H1 (cell line): Measurements from ENCODE around the gene GNLY. TPM values are rescaled to one million over a fixed set of nuclear protein-coding genes. Genes with fewer than 3 reads are reported as not detected.

Source experiments
- CTCF ChIA-PET: fragments of 300-600 bp; sonication (Branson Sonifier 250); formaldehyde crosslinking; loops from one replicate; lab custom pipeline; 2021; ENCODE audit not compliant: partially characterized antibody; lab: Charles Lee
- POLR2A ChIA-PET: fragments of 300-600 bp; sonication (Branson Sonifier 250); formaldehyde crosslinking; loops from one replicate; lab custom pipeline; 2021; ENCODE audit warnings: inconsistent platforms; ENCODE audit not compliant: partially characterized antibody; lab: Charles Lee
- DNase-seq, 2 experiments: peaks; one replicate each; pipeline versions ENCODE4 v3.0.0 to v3.0.0-alpha.2; 2010 to 2022; ENCODE audit warnings: low spot score in 2 of 2, low read depth in 1 of 2, mixed read lengths in 1 of 2
- FAIRE-seq: peaks from 2 replicates; lab custom pipeline; 2011; peaks lifted over from hg19 to GRCh38; lab: Jason Lieb, UNC
- H2AFZ ChIP-seq: 2 replicates; pipeline ENCODE4 v1.8.1; 2012; ENCODE audit warnings: low read length, inconsistent platforms
- H2AK5ac ChIP-seq: 2 replicates; pipeline ENCODE4 v1.6.1; 2013; ENCODE audit warnings: low read depth, low read length
- H2BK120ac ChIP-seq: replicated peaks from 2 replicates; pipeline ENCODE3; 2013; ENCODE audit warnings: low read depth, low read length, inconsistent platforms
- H2BK12ac ChIP-seq: 2 replicates; pipeline ENCODE4 v1.6.1; 2013; ENCODE audit warnings: low read depth, low read length
- H2BK15ac ChIP-seq: 2 replicates; pipeline ENCODE4 v1.6.1; 2013; ENCODE audit warnings: low read length
- H2BK20ac ChIP-seq: 2 replicates; pipeline ENCODE4 v1.6.1; 2013; ENCODE audit warnings: low read length
- H2BK5ac ChIP-seq: 2 replicates; pipeline ENCODE4 v1.6.1; 2013; ENCODE audit warnings: low read depth, low read length
- H3K14ac ChIP-seq: 2 replicates; pipeline ENCODE4 v1.6.1; 2013; ENCODE audit warnings: inconsistent platforms; ENCODE audit not compliant: insufficient read length
- H3K18ac ChIP-seq: 2 replicates; pipeline ENCODE4 v1.6.1; 2013; ENCODE audit warnings: low read length; ENCODE audit errors: extremely low read depth
- H3K23ac ChIP-seq: 2 replicates; pipeline ENCODE4 v1.6.1; 2013; ENCODE audit warnings: inconsistent platforms; ENCODE audit not compliant: insufficient read length
- H3K23me2 ChIP-seq: 2 replicates; pipeline ENCODE4 v1.6.1; 2013; ENCODE audit warnings: low read depth, low read length
- H3K27ac ChIP-seq: 2 replicates; pipeline ENCODE4 v1.6.1; 2011; ENCODE audit warnings: low read depth, low read length, inconsistent platforms
- H3K27me3 ChIP-seq, 4 experiments: replicated peaks in 1 of 4; 1 replicate in 1 of 4; 2 replicates in 3 of 4; pipeline versions ENCODE4 v1.6.1 to v1.8.1; 2011 to 2013; ENCODE audit warnings: low read length in 3 of 4, mild to moderate bottlenecking in 3 of 4, inconsistent platforms in 2 of 4, mixed read lengths in 2 of 4, moderate library complexity in 1 of 4; ENCODE audit not compliant: control insufficient read depth in 3 of 4, insufficient read depth in 3 of 4; ENCODE audit errors: extremely low read depth in 1 of 4
- H3K36me3 ChIP-seq, 4 experiments: 2 replicates each; pipeline versions ENCODE4 v1.6.1 to v1.8.1; 2011 to 2013; ENCODE audit warnings: mild to moderate bottlenecking in 4 of 4, low read length in 3 of 4, moderate library complexity in 2 of 4, control low read depth in 1 of 4, inconsistent platforms in 1 of 4; ENCODE audit not compliant: insufficient read depth in 4 of 4, control insufficient read depth in 2 of 4
- H3K4ac ChIP-seq: replicated peaks from 2 replicates; pipeline ENCODE3; 2013; ENCODE audit warnings: low read length, low read depth, mixed read lengths, inconsistent platforms; ENCODE audit not compliant: insufficient read length
- H3K4me1 ChIP-seq, 4 experiments: replicated peaks in 1 of 4; 1 replicate in 1 of 4; 2 replicates in 3 of 4; pipeline versions ENCODE4 v1.6.1 to v1.8.1; 2011 to 2013; ENCODE audit warnings: low read length in 3 of 4, inconsistent platforms in 2 of 4, mixed read lengths in 1 of 4; ENCODE audit not compliant: insufficient read depth in 4 of 4, control insufficient read depth in 3 of 4
- H3K4me2 ChIP-seq, 2 experiments: 2 replicates each; pipeline versions ENCODE4 v1.6.1 to v1.8.1; 2011 to 2013; ENCODE audit warnings: low read depth in 2 of 2, low read length in 2 of 2, control low read depth in 1 of 2, inconsistent platforms in 1 of 2, mild to moderate bottlenecking in 1 of 2; ENCODE audit not compliant: insufficient read depth in 1 of 2
- H3K4me3 ChIP-seq, 4 experiments: fragments of 200-600, 300-600 bp in 1 of 4; sonication (generic), shearing (Covaris generic), sonication (Bioruptor Twin) in 1 of 4; 2 replicates each; pipeline versions ENCODE4 v1.5.1 to v1.8.1; 2011 to 2016; ENCODE audit warnings: low read length in 4 of 4, low read depth in 3 of 4, control low read depth in 2 of 4, inconsistent platforms in 2 of 4, mild to moderate bottlenecking in 2 of 4, mixed read lengths in 1 of 4, moderate library complexity in 1 of 4; ENCODE audit not compliant: insufficient read depth in 2 of 4; ENCODE audit errors: extremely low read depth in 1 of 4
- H3K56ac ChIP-seq: replicated peaks from 2 replicates; pipeline ENCODE3; 2013; ENCODE audit warnings: low read depth, mild to moderate bottlenecking, mixed read lengths, low read length, inconsistent platforms; ENCODE audit not compliant: insufficient read length
- H3K79me1 ChIP-seq: 2 replicates; pipeline ENCODE4 v1.6.1; 2013; ENCODE audit warnings: low read depth, low read length, control low read depth
- H3K79me2 ChIP-seq, 2 experiments: 2 replicates each; pipeline versions ENCODE4 v1.6.1 to v1.8.1; 2012 to 2013; ENCODE audit warnings: low read length in 2 of 2, mild to moderate bottlenecking in 2 of 2, inconsistent platforms in 1 of 2; ENCODE audit not compliant: insufficient read depth in 2 of 2, control insufficient read depth in 1 of 2
- H3K9ac ChIP-seq, 4 experiments: replicated peaks in 1 of 4; 1 replicate in 1 of 4; 2 replicates in 3 of 4; pipeline versions ENCODE4 v1.6.1 to v1.8.1; 2011 to 2013; ENCODE audit warnings: low read depth in 3 of 4, low read length in 3 of 4, control low read depth in 2 of 4, mild to moderate bottlenecking in 2 of 4, moderate library complexity in 2 of 4, inconsistent platforms in 1 of 4; ENCODE audit errors: extremely low read depth in 1 of 4
- H3K9me3 ChIP-seq, 2 experiments: 2 replicates each; pipeline versions ENCODE4 v1.6.1 to v1.8.1; 2012 to 2013; ENCODE audit warnings: mild to moderate bottlenecking in 2 of 2, moderate library complexity in 2 of 2, control low read depth in 1 of 2, inconsistent platforms in 1 of 2, low read depth in 1 of 2, low read length in 1 of 2, mixed read lengths in 1 of 2; ENCODE audit not compliant: insufficient read depth in 2 of 2
- H4K20me1 ChIP-seq, 2 experiments: replicated peaks in 1 of 2; 2 replicates each; pipeline versions ENCODE3 to v1.8.1; 2011 to 2013; ENCODE audit warnings: inconsistent platforms in 2 of 2, low read length in 2 of 2, mild to moderate bottlenecking in 1 of 2; ENCODE audit not compliant: insufficient read depth in 2 of 2, control insufficient read depth in 1 of 2
- H4K5ac ChIP-seq: 2 replicates; pipeline ENCODE4 v1.6.1; 2013; ENCODE audit warnings: low read length, low read depth, mixed read lengths, inconsistent platforms; ENCODE audit not compliant: insufficient read length
- H4K8ac ChIP-seq: 2 replicates; pipeline ENCODE4 v1.8.0; 2013; ENCODE audit warnings: mild to moderate bottlenecking, moderate library complexity, low read length, inconsistent platforms; ENCODE audit not compliant: insufficient read depth; ENCODE audit errors: extremely low read depth
- H4K91ac ChIP-seq: replicated peaks from 2 replicates; pipeline ENCODE3; 2013; ENCODE audit warnings: low read length, mixed read lengths, inconsistent platforms; ENCODE audit not compliant: insufficient read length
- ATF3 ChIP-seq: IDR thresholded peaks from 2 replicates; pipeline ENCODE4 v1.6.1; 2011; ENCODE audit warnings: low read depth, mild to moderate bottlenecking, low read length; ENCODE audit not compliant: insufficient read depth
- BCL11A ChIP-seq, 2 experiments: IDR thresholded peaks; one replicate each; pipeline ENCODE4 v1.6.1; 2011; ENCODE audit warnings: low read depth in 2 of 2, low read length in 2 of 2, mild to moderate bottlenecking in 2 of 2
- CREB1 ChIP-seq: IDR thresholded peaks from 2 replicates; pipeline ENCODE4 v1.6.1; 2012; ENCODE audit warnings: inconsistent platforms
- EZH2 ChIP-seq: fragments of 200-600 bp; sonication (generic); IDR thresholded peaks from 2 replicates; pipeline ENCODE4 v1.7.1; 2012; ENCODE audit warnings: low read depth, mild to moderate bottlenecking, moderate library complexity, low read length, inconsistent platforms; ENCODE audit not compliant: severe bottlenecking
- HDAC2 ChIP-seq, 2 experiments: fragments of 300-600 bp in 1 of 2; sonication (generic) in 1 of 2; IDR thresholded peaks; 2 replicates each; pipeline ENCODE4 v1.6.1; 2011 to 2012; ENCODE audit warnings: low read depth in 2 of 2, low read length in 2 of 2, mild to moderate bottlenecking in 2 of 2, moderate library complexity in 2 of 2, borderline replicate concordance in 1 of 2, inconsistent platforms in 1 of 2
- RAD21 ChIP-seq, 2 experiments: IDR thresholded peaks in 1 of 2; conservative IDR thresholded peaks in 1 of 2; 2 replicates each; pipeline ENCODE4 v1.6.1; 2011; ENCODE audit warnings: low read depth in 2 of 2, low read length in 2 of 2, improper control_type of control experiment in 1 of 2, inconsistent platforms in 1 of 2, mild to moderate bottlenecking in 1 of 2, moderate library complexity in 1 of 2
- RXRA ChIP-seq: IDR thresholded peaks from 2 replicates; pipeline ENCODE4 v1.6.1; 2011; ENCODE audit warnings: low read depth, mild to moderate bottlenecking, low read length, moderate library complexity; ENCODE audit not compliant: insufficient read depth
- TAF7 ChIP-seq: optimal IDR thresholded peaks from 2 replicates; pipeline ENCODE3; 2011; ENCODE audit warnings: low read depth, mild to moderate bottlenecking, inconsistent platforms, low read length, moderate library complexity, borderline replicate concordance
- TBP ChIP-seq: IDR thresholded peaks from 2 replicates; pipeline ENCODE4 v1.6.1; 2011; ENCODE audit warnings: low read depth, low read length, improper control_type of control experiment
- TEAD4 ChIP-seq: IDR thresholded peaks from 2 replicates; pipeline ENCODE4 v1.6.1; 2012; ENCODE audit warnings: low read depth, low read length, inconsistent platforms, mixed read lengths
- WGBS, 2 experiments: shearing (Covaris generic) in 1 of 2; methylation state at CpG; one replicate each; pipeline versions ENCODE4 v1.1.6 to v1.1.7; 2013 to 2015; ENCODE audit warnings: low lambda C conversion rate in 2 of 2, mixed read lengths in 2 of 2, inconsistent platforms in 1 of 2, low coverage in 1 of 2, missing lambda C conversion rate in 1 of 2; ENCODE audit not compliant: insufficient replicate concordance in 2 of 2, insufficient coverage in 1 of 2, insufficient read length in 1 of 2; ENCODE audit errors: extremely low coverage in 1 of 2, missing lambda C conversion rate in 1 of 2; 5-methylcytosine and 5-hydroxymethylcytosine counted together
- polyA plus RNA-seq, 7 experiments: library from polyadenylated mRNA; depleted of rRNA in 3 of 7; stranded (reverse) in 5 of 7; unstranded in 2 of 7; fragments of >200 nt in 5 of 7; fragments of 200-250 nt in 2 of 7; gene quantifications; 1 replicate in 5 of 7; 2 replicates in 1 of 7; 4 replicates in 1 of 7; pipeline versions ENCODE4 v1.2.1 to v1.2.3, GENCODE V29; 2011 to 2013; ENCODE audit warnings: missing spikeins in 2 of 7, mixed read lengths in 2 of 7
- total RNA-seq: library from RNA; stranded (reverse); fragmentation: NEBNext Ultra II Directional; extraction: Animal tissue kit (Norgen Biotek cat#: 25700); gene quantifications from 2 replicates; pipeline ENCODE4 v1.2.1, GENCODE V29; 2021

Gene GNLY
- total and polyA plus RNA-seq, 2 of the 8 experiments (the other 6 are each of a cell fraction or from before 2014, with no cell fraction given) = 0.03 TPM; not detected in 1

- CTCF ChIA-PET = interaction anchor here (0.5 to 47.8 kb wide), 14 partner anchors 9 to 340 kb away, joined by 3 to 986 read pairs (median 4); partner anchors contain the start of gene ATOH8
- no peak overlapping the region for H3K18ac ChIP-seq
- H2BK5ac ChIP-seq = no peak overlapping the region
- no peak overlapping the region for H2AFZ ChIP-seq
- no peak overlapping the region for H3K4me2 ChIP-seq
- no peak overlapping the region for H4K5ac ChIP-seq
- no peaks in the 10 kb centered on the region for H3K9me3 ChIP-seq
- no peaks in the 10 kb centered on the region for H3K23me2 ChIP-seq
- DNase-seq (no peak), FAIRE-seq (no peak)
- no peaks in the 10 kb centered on the region for H3K79me2 ChIP-seq
- no peaks in the 10 kb centered on the region for H4K20me1 ChIP-seq
- no peak overlapping the region for H2BK15ac ChIP-seq
- WGBS, 2 experiments = 85% methylated on average over 18 of the region's 18 CpGs; no CpG with 5 or more reads in 1 of the 2 experiments
- POLR2A ChIA-PET = no interaction called here
- H2BK20ac ChIP-seq = no peak overlapping the region
- no peak overlapping the region for H4K91ac ChIP-seq
- no peak overlapping the region for H3K23ac ChIP-seq
- no peak overlapping the region for H3K4me3 ChIP-seq
- no peaks in the 10 kb centered on the region for H3K36me3 ChIP-seq
- no peak overlapping the region for H2AK5ac ChIP-seq
- no peak overlapping the region for H2BK12ac ChIP-seq
- no peak overlapping the region for H3K9ac ChIP-seq
- no peak overlapping the region for H2BK120ac ChIP-seq
- H3K27me3 ChIP-seq = no peaks in the 10 kb centered on the region
- no peaks in the 10 kb centered on the region for H3K79me1 ChIP-seq
- peak overlapping the region; percentile 36; the same call in 1 of the 2 replicates for H4K8ac ChIP-seq
- H3K4me1 ChIP-seq = no peaks in the 10 kb centered on the region
- H3K14ac ChIP-seq = no peak overlapping the region
- no peak overlapping the region for H3K4ac ChIP-seq
- H3K27ac ChIP-seq = no peak overlapping the region
- no peak overlapping the region for H3K56ac ChIP-seq
- no peak for TF ChIP-seq TEAD4
- TF ChIP-seq TBP = no peak
- TF ChIP-seq TAF7 = no peak
- no peak for TF ChIP-seq HDAC2 (IDR thresholded peaks at IDR 0.05; ENCODE audit: borderline replicate concordance in 1 of 2, low read depth in 2 of 2, low read length in 2 of 2)
- no peak for TF ChIP-seq ATF3
- no peak for TF ChIP-seq RAD21 (IDR thresholded peaks at IDR 0.05 in 1 of 2, conservative IDR thresholded peaks at IDR 0.05 in 1 of 2; ENCODE audit: low read depth in 2 of 2, low read length in 2 of 2)
- TF ChIP-seq EZH2 = no peak
- no peak for TF ChIP-seq RXRA
- TF ChIP-seq BCL11A (IDR thresholded peaks at IDR 0.05; ENCODE audit: low read depth in 2 of 2, low read length in 2 of 2) = no peak
- TF ChIP-seq CREB1 = no peak
Observed at GRCh38 chr2:85733121-85733960, 39.2 kb downstream of the GNLY start.
